OCI-LY7 (cell line): Measurements from ENCODE around the gene CACNA2D4. TPM values are rescaled to one million over a fixed set of nuclear protein-coding genes. Genes with fewer than 3 reads are reported as not detected.

Source experiments
- BruUV-seq: library from RNA; stranded (reverse); fragments of 400-500 nt; replicated peaks from 2 replicates; lab custom pipeline; 2021; lab: Mats Ljungman, UMichigan
- CTCF ChIA-PET: fragments of 300-600 bp; sonication (Branson Sonifier 250); formaldehyde crosslinking; loops from one replicate; lab custom pipeline; 2022; ENCODE audit warnings: antibody characterized with exemption; ENCODE audit not compliant: unreplicated experiment; lab: Charles Lee
- POLR2A ChIA-PET: fragments of 300-600 bp; sonication (Branson Sonifier 250); formaldehyde crosslinking; loops from one replicate; lab custom pipeline; 2022; ENCODE audit warnings: antibody characterized with exemption; lab: Charles Lee
- DNase-seq: peaks from one replicate; pipeline ENCODE4 v3.0.0-alpha.2; 2015; ENCODE audit warnings: low spot score
- H2AFZ ChIP-seq: fragments of 200-600 bp; sonication (generic), shearing (Covaris generic); 2 replicates; pipeline ENCODE4 v1.6.1; 2014; ENCODE audit warnings: mild to moderate bottlenecking, antibody characterized with exemption, low read length, moderate library complexity
- H3K27ac ChIP-seq: fragments of 200-600 bp; sonication (generic); 2 replicates; pipeline ENCODE4 v1.5.1; 2014; ENCODE audit warnings: mixed run types, low read depth, mild to moderate bottlenecking, moderate library complexity, low read length, inconsistent platforms; ENCODE audit not compliant: poor library complexity, severe bottlenecking
- H3K36me3 ChIP-seq: fragments of 200-600 bp; sonication (generic); 2 replicates; pipeline ENCODE4 v1.6.1; 2014; ENCODE audit warnings: mild to moderate bottlenecking, antibody characterized with exemption, low read length, moderate library complexity, mixed read lengths; ENCODE audit not compliant: insufficient read depth
- H3K4me1 ChIP-seq: fragments of 200-600 bp; sonication (generic); 2 replicates; pipeline ENCODE4 v1.5.1; 2014; ENCODE audit warnings: mild to moderate bottlenecking, low read length; ENCODE audit not compliant: insufficient read depth, poor library complexity, severe bottlenecking
- H3K4me2 ChIP-seq: fragments of 200-600 bp; sonication (generic); 2 replicates; pipeline ENCODE4 v1.6.1; 2014; ENCODE audit warnings: mild to moderate bottlenecking, low read length
- H3K4me3 ChIP-seq: fragments of 200-600 bp; sonication (generic); 2 replicates; pipeline ENCODE4 v1.5.1; 2014; ENCODE audit warnings: mild to moderate bottlenecking, low read depth, low read length; ENCODE audit not compliant: poor library complexity, severe bottlenecking
- H3K79me2 ChIP-seq: fragments of 200-600 bp; sonication (generic); 2 replicates; pipeline ENCODE4 v1.6.1; 2016; ENCODE audit warnings: low read depth, mild to moderate bottlenecking, low read length, moderate library complexity, mixed read lengths; ENCODE audit not compliant: insufficient read depth
- H3K9me2 ChIP-seq: fragments of 200-600 bp; sonication (generic); 2 replicates; pipeline ENCODE4 v1.6.1; 2016; ENCODE audit warnings: mild to moderate bottlenecking, low read length, mixed read lengths; ENCODE audit not compliant: insufficient read depth
- H3K9me3 ChIP-seq: fragments of 200-600 bp; sonication (generic); 2 replicates; pipeline ENCODE4 v1.6.1; 2014; ENCODE audit warnings: mild to moderate bottlenecking, mixed run types, low read length, mixed read lengths
- H4K20me1 ChIP-seq: fragments of 200-600 bp; sonication (generic); 2 replicates; pipeline ENCODE4 v1.6.1; 2014; ENCODE audit warnings: mild to moderate bottlenecking, antibody characterized with exemption, low read length, moderate library complexity, mixed read lengths; ENCODE audit not compliant: insufficient read depth
- CTCF ChIP-seq: fragments of 200-600 bp; sonication (generic); conservative IDR thresholded peaks from 2 replicates; pipeline ENCODE4 v1.5.1; 2014; ENCODE audit warnings: mild to moderate bottlenecking, antibody characterized with exemption, low read length, moderate library complexity, mixed read lengths
- EZH2phosphoT487 ChIP-seq: fragments of 200-600 bp; sonication (generic); IDR thresholded peaks from 2 replicates; pipeline ENCODE4 v1.6.1; 2018; ENCODE audit warnings: low read depth, borderline replicate concordance, mild to moderate bottlenecking, mixed run types, antibody characterized with exemption, low read length, moderate library complexity, mixed read lengths
- intact Hi-C: fragments of 100-400 bp; cut with micrococcal nuclease; formaldehyde crosslinking; loops from one replicate; pipeline ENCODE4 v1.10.0; 2022; ENCODE audit not compliant: unreplicated experiment
- total RNA-seq, 2 experiments: library from RNA; depleted of rRNA in 1 of 2; stranded (reverse); fragments of >200 nt in 1 of 2; shearing (Covaris generic) in 1 of 2; gene quantifications; 2 replicates each; pipeline ENCODE4 v1.2.3, GENCODE V29; 2014 to 2022

The CACNA2D4 gene
- total RNA-seq, 2 experiments from 2014 or later: 0.13 TPM; not detected in 1

- Histone ChIP-seq H4K20me1 (no peaks in the 10 kb centered on the region), H3K36me3 (peaks cover 63% of the 10 kb centered on the region)
- CTCF ChIA-PET: no interaction called here
Measured at GRCh38 chr12:1949771-1950470, 31.5 kb upstream of the CACNA2D4 start.

GRCh38 chr12:1948883-1949282 lies 30.4 kb upstream of the CACNA2D4 start:
- no peaks in the 10 kb centered on the region for H4K20me1 ChIP-seq
- H3K9me3 ChIP-seq: no peaks in the 10 kb centered on the region
- POLR2A ChIA-PET: no interaction called here
- H3K27ac ChIP-seq: no peak overlapping the region
- no peak for DNase-seq
- H2AFZ ChIP-seq: no peak overlapping the region
- TF ChIP-seq EZH2phosphoT487: no peak
- TF ChIP-seq CTCF: no peak
- no peaks in the 10 kb centered on the region for H3K79me2 ChIP-seq
- CTCF ChIA-PET: no interaction called here
- no TSS peak for BruUV-seq
- no peaks in the 10 kb centered on the region for H3K4me1 ChIP-seq
- H3K36me3 ChIP-seq: peaks cover 59% of the 10 kb centered on the region
- no peak overlapping the region for H3K4me2 ChIP-seq
- no peaks in the 10 kb centered on the region for H3K9me2 ChIP-seq
- intact Hi-C loops: no loop called here
- H3K4me3 ChIP-seq: no peak overlapping the region

More at GRCh38 chr12:1949771-1950470, 31.5 kb upstream of the CACNA2D4 start:
- POLR2A ChIA-PET: no interaction called here
- no peak overlapping the region for H3K27ac ChIP-seq
- no peak overlapping the region for H3K4me2 ChIP-seq
- DNase-seq: no peak
- no peak for TF ChIP-seq EZH2phosphoT487
- no peak for TF ChIP-seq CTCF
- intact Hi-C loops: no loop called here
- no peak overlapping the region for H2AFZ ChIP-seq
- H3K4me1 ChIP-seq: no peaks in the 10 kb centered on the region
- H3K9me2 ChIP-seq: no peaks in the 10 kb centered on the region
- H3K4me3 ChIP-seq: no peak overlapping the region
- H3K79me2 ChIP-seq: no peaks in the 10 kb centered on the region
- no peaks in the 10 kb centered on the region for H3K9me3 ChIP-seq
- BruUV-seq: no TSS peak

- CTCF ChIA-PET: no interaction called here
- Histone ChIP-seq H3K79me2 (no peaks in the 10 kb centered on the region), H2AFZ (no peak overlapping the region), H3K4me1 (no peaks in the 10 kb centered on the region), H3K36me3 (peaks cover 48% of the 10 kb centered on the region), H4K20me1 (no peaks in the 10 kb centered on the region), H3K9me2 (no peaks in the 10 kb centered on the region), H3K27ac (no peak overlapping the region), H3K4me2 (no peak overlapping the region), H3K9me3 (no peaks in the 10 kb centered on the region), H3K4me3 (no peak overlapping the region)
- POLR2A ChIA-PET: interaction anchor here (0.7 kb wide), 1 partner anchor 313 kb away, joined by 3 read pairs; no protein-coding TSS in a partner anchor
- no peak for DNase-seq
- no TSS peak for BruUV-seq
- intact Hi-C loops: no loop called here
- TF ChIP-seq EZH2phosphoT487: no peak
- TF ChIP-seq CTCF: no peak
Measured at GRCh38 chr12:1947081-1947480, 28.6 kb upstream of the CACNA2D4 start.
